H9 (cell line): ENCODE results near the gene PRR3. TPM values are rescaled to one million over a fixed set of nuclear protein-coding genes. Genes with fewer than 3 reads are reported as not detected.

Experiments used
- DNase-seq: peaks from one replicate; pipeline ENCODE4 v3.0.0-alpha.2; 2017
- H2AFZ ChIP-seq: one replicate; pipeline ENCODE4 v1.6.1; 2013; ENCODE audit warnings: mild to moderate bottlenecking, low read length, control low read depth, moderate library complexity
- H2AK5ac ChIP-seq: 2 replicates; pipeline ENCODE4 v1.6.1; 2013; ENCODE audit warnings: low read length, control low read depth, mixed read lengths; ENCODE audit not compliant: insufficient read length
- H2BK120ac ChIP-seq: one replicate; pipeline ENCODE4 v1.6.1; 2013; ENCODE audit warnings: low read depth, mild to moderate bottlenecking, low read length, control low read depth, inconsistent platforms; ENCODE audit not compliant: poor library complexity, severe bottlenecking
- H2BK12ac ChIP-seq: 2 replicates; pipeline ENCODE4 v1.6.1; 2013; ENCODE audit warnings: low read length, control low read depth, mixed read lengths, low read depth; ENCODE audit not compliant: insufficient read length
- H2BK15ac ChIP-seq: 2 replicates; pipeline ENCODE4 v1.6.1; 2013; ENCODE audit warnings: low read depth, low read length, control low read depth
- H2BK20ac ChIP-seq: one replicate; pipeline ENCODE4 v1.6.1; 2013; ENCODE audit warnings: low read depth, mild to moderate bottlenecking, low read length, control low read depth, inconsistent platforms; ENCODE audit not compliant: poor library complexity, severe bottlenecking
- H2BK5ac ChIP-seq: 2 replicates; pipeline ENCODE4 v1.6.1; 2013; ENCODE audit warnings: low read length, control low read depth, mixed read lengths; ENCODE audit not compliant: insufficient read length
- H3K14ac ChIP-seq: 2 replicates; pipeline ENCODE4 v1.6.1; 2013; ENCODE audit warnings: low read length, control low read depth; ENCODE audit not compliant: insufficient read depth
- H3K18ac ChIP-seq: 2 replicates; pipeline ENCODE4 v1.6.1; 2013; ENCODE audit warnings: low read depth, mild to moderate bottlenecking, mixed read lengths, low read length, control low read depth; ENCODE audit not compliant: insufficient read length
- H3K23ac ChIP-seq: 2 replicates; pipeline ENCODE4 v1.6.1; 2013; ENCODE audit warnings: low read length, control low read depth, mixed read lengths, low read depth; ENCODE audit not compliant: insufficient read length
- H3K23me2 ChIP-seq: 2 replicates; pipeline ENCODE4 v1.6.1; 2013; ENCODE audit warnings: low read depth, mild to moderate bottlenecking, mixed read lengths, low read length, control low read depth; ENCODE audit not compliant: insufficient read length, poor library complexity, severe bottlenecking
- H3K27ac ChIP-seq: 2 replicates; pipeline ENCODE4 v1.5.1; 2013; ENCODE audit warnings: low read length, control low read depth, mixed read lengths, low read depth; ENCODE audit not compliant: insufficient read length
- H3K27me3 ChIP-seq: 2 replicates; pipeline ENCODE4 v1.6.1; 2013; ENCODE audit warnings: low read length, control low read depth, inconsistent platforms; ENCODE audit not compliant: insufficient read depth
- H3K4ac ChIP-seq: 2 replicates; pipeline ENCODE4 v1.6.1; 2013; ENCODE audit warnings: low read depth, mild to moderate bottlenecking, control low read depth, inconsistent platforms, low read length, moderate library complexity
- H3K4me1 ChIP-seq: 2 replicates; pipeline ENCODE4 v1.6.1; 2013; ENCODE audit warnings: low read length, control low read depth, inconsistent platforms; ENCODE audit not compliant: insufficient read depth
- H3K4me2 ChIP-seq: 2 replicates; pipeline ENCODE4 v1.6.1; 2013; ENCODE audit warnings: low read length, control low read depth, mixed read lengths; ENCODE audit not compliant: insufficient read length, insufficient read depth
- H3K56ac ChIP-seq: 2 replicates; pipeline ENCODE4 v1.6.1; 2013; ENCODE audit warnings: low read depth, mild to moderate bottlenecking, mixed read lengths, low read length, control low read depth; ENCODE audit not compliant: insufficient read length
- H3K79me1 ChIP-seq: 2 replicates; pipeline ENCODE4 v1.6.1; 2013; ENCODE audit warnings: low read depth, mild to moderate bottlenecking, moderate library complexity, low read length, control low read depth, inconsistent platforms; ENCODE audit not compliant: insufficient read depth, poor library complexity, severe bottlenecking
- H3K79me2 ChIP-seq: 2 replicates; pipeline ENCODE4 v1.6.1; 2013; ENCODE audit warnings: low read length, control low read depth, inconsistent platforms; ENCODE audit not compliant: insufficient read depth
- H3K9ac ChIP-seq: 2 replicates; pipeline ENCODE4 v1.6.1; 2013; ENCODE audit warnings: low read length, control low read depth, mixed read lengths; ENCODE audit not compliant: insufficient read length; ENCODE audit errors: extremely low read depth
- H3K9me3 ChIP-seq: one replicate; pipeline ENCODE4 v1.6.1; 2013; ENCODE audit warnings: low read depth, low read length, inconsistent platforms; ENCODE audit not compliant: control insufficient read depth
- H3T11ph ChIP-seq: one replicate; pipeline ENCODE4 v1.6.1; 2013; ENCODE audit warnings: mild to moderate bottlenecking, low read length, control low read depth, inconsistent platforms
- H4K20me1 ChIP-seq: one replicate; pipeline ENCODE4 v1.6.1; 2013; ENCODE audit not compliant: control insufficient read depth, insufficient read length, insufficient read depth
- H4K5ac ChIP-seq: 2 replicates; pipeline ENCODE4 v1.6.1; 2013; ENCODE audit warnings: low read depth, mild to moderate bottlenecking, mixed read lengths, low read length, control low read depth; ENCODE audit not compliant: insufficient read length
- H4K8ac ChIP-seq: replicated peaks from 2 replicates; pipeline ENCODE4 v1.6.1; 2013; ENCODE audit warnings: low read length, control low read depth, mixed read lengths, low read depth; ENCODE audit not compliant: insufficient read length
- H4K91ac ChIP-seq: 2 replicates; pipeline ENCODE4 v1.6.1; 2013; ENCODE audit warnings: low read depth, mild to moderate bottlenecking, moderate library complexity, mixed read lengths, low read length, control low read depth; ENCODE audit not compliant: insufficient read length
- H3K27ac Mint-ChIP-seq, 3 experiments: 2 replicates in 2 of 3; 3 replicates in 1 of 3; pipeline ENCODE4 v1.8.0; 2020 to 2021; ENCODE audit warnings: mixed read lengths in 3 of 3, mild to moderate bottlenecking in 1 of 3, moderate library complexity in 1 of 3
- H3K27me3 Mint-ChIP-seq: 2 replicates; pipeline ENCODE4 v1.8.0; 2021; ENCODE audit warnings: low read depth, mild to moderate bottlenecking, moderate library complexity, mixed read lengths
- H3K36me3 Mint-ChIP-seq, 3 experiments: 2 replicates in 2 of 3; 3 replicates in 1 of 3; pipeline ENCODE4 v1.8.0; 2020 to 2021; ENCODE audit warnings: low read depth in 3 of 3, mixed read lengths in 3 of 3; ENCODE audit not compliant: insufficient read depth in 1 of 3
- H3K4me1 Mint-ChIP-seq, 2 experiments: 2 replicates each; pipeline ENCODE4 v1.8.0; 2020; ENCODE audit warnings: mixed read lengths in 2 of 2
- H3K4me3 Mint-ChIP-seq, 2 experiments: 2 replicates in 1 of 2; 3 replicates in 1 of 2; pipeline ENCODE4 v1.8.0; 2020 to 2021; ENCODE audit warnings: mild to moderate bottlenecking in 2 of 2, mixed read lengths in 2 of 2, moderate library complexity in 1 of 2
- H3K9me3 Mint-ChIP-seq, 2 experiments: 2 replicates in 1 of 2; 3 replicates in 1 of 2; pipeline ENCODE4 v1.8.0; 2020; ENCODE audit warnings: mild to moderate bottlenecking in 2 of 2, mixed read lengths in 2 of 2, moderate library complexity in 1 of 2
- WGBS: extraction: QIAGEN DNeasy Blood & Tissue Kit; methylation state at CpG from one replicate; pipeline ENCODE4 v1.1.7; 2013; ENCODE audit warnings: missing lambda C conversion rate, low lambda C conversion rate, mixed read lengths; ENCODE audit not compliant: insufficient read length; ENCODE audit errors: extremely low coverage; 5-methylcytosine and 5-hydroxymethylcytosine counted together
- total RNA-seq: library from RNA; stranded (reverse); gene quantifications from 2 replicates; pipeline ENCODE4 v1.2.1, GENCODE V29; 2021
- TF ChIP-seq, protein P1 (sequence below): fragments of 200-600 bp; sonication (generic); conservative IDR thresholded peaks from 3 replicates; pipeline ENCODE4 v1.8.0; 2021; ENCODE audit warnings: antibody characterized with exemption, mild to moderate bottlenecking

The PRR3 gene
- total RNA-seq, 1 experiment from 2014 or later, result 17.0 TPM

DNA sequence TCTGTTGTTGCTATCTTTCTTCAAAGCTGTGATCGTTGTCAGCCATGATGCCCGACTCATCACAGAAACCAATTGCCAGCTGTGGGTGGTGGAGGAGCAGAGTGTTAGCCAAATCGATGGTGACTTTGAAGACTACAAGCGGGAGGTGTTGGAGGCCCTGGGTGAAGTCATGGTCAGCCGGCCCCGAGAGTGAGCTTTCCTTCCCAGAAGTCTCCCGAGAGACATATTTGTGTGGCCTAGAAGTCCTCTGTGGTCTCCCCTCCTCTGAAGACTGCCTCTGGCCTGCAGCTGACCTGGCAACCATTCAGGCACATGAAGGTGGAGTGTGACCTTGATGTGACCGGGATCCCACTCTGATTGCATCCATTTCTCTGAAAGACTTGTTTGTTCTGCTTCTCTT lies 33.4 kb downstream of the PRR3 start:
- Histone ChIP-seq H3K9me3 (no peaks in the 10 kb centered on the region), H2BK20ac (no peak overlapping the region), H3K56ac (no peak overlapping the region), H4K20me1 (no peaks in the 10 kb centered on the region), H3K4me1 (no peaks in the 10 kb centered on the region), H4K91ac (no peak overlapping the region), H2BK5ac (no peak overlapping the region), H2AFZ (no peak overlapping the region), H4K5ac (no peak overlapping the region), H2BK12ac (no peak overlapping the region), H2BK120ac (no peak overlapping the region), H3K27me3 (no peaks in the 10 kb centered on the region), H3K23me2 (no peaks in the 10 kb centered on the region), H3K79me2 (no peaks in the 10 kb centered on the region; the same call in 1 of the 2 replicates), H2AK5ac (no peak overlapping the region), H2BK15ac (no peak overlapping the region), H3K9ac (no peak overlapping the region), H3K4ac (no peak overlapping the region), H3K4me2 (no peak overlapping the region), H4K8ac (no peak overlapping the region), H3K23ac (no peak overlapping the region), H3K18ac (no peak overlapping the region), H3K27ac (no peak overlapping the region), H3T11ph (no peak overlapping the region), H3K14ac (no peak overlapping the region), H3K79me1 (peaks cover 5% of the 10 kb centered on the region)
- no peaks in the 10 kb centered on the region for H3K27me3 Mint-ChIP-seq
- no CpG with 5 or more reads among the region's 8 CpGs for WGBS
- H3K4me3 Mint-ChIP-seq, result no peak overlapping the region; a peak in 1 of 5 replicates
- 0 out of 7 replicates have a peak overlapping the region, but pooled peaks of 1 of the 3 experiments have one; percentile 37 for H3K27ac Mint-ChIP-seq
- DNase-seq, result no peak
- H3K36me3 Mint-ChIP-seq, result peaks cover 57 to 92% (median 79%) of the 10 kb centered on the region in 3 experiments; a peak in 6 of 7 replicates
- TF ChIP-seq, protein P1, sequence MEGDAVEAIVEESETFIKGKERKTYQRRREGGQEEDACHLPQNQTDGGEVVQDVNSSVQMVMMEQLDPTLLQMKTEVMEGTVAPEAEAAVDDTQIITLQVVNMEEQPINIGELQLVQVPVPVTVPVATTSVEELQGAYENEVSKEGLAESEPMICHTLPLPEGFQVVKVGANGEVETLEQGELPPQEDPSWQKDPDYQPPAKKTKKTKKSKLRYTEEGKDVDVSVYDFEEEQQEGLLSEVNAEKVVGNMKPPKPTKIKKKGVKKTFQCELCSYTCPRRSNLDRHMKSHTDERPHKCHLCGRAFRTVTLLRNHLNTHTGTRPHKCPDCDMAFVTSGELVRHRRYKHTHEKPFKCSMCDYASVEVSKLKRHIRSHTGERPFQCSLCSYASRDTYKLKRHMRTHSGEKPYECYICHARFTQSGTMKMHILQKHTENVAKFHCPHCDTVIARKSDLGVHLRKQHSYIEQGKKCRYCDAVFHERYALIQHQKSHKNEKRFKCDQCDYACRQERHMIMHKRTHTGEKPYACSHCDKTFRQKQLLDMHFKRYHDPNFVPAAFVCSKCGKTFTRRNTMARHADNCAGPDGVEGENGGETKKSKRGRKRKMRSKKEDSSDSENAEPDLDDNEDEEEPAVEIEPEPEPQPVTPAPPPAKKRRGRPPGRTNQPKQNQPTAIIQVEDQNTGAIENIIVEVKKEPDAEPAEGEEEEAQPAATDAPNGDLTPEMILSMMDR, result no peak
- no peaks in the 10 kb centered on the region for H3K9me3 Mint-ChIP-seq
- no peaks in the 10 kb centered on the region for H3K4me1 Mint-ChIP-seq
